WI38 (cell line): ENCODE results near the gene HEPHL1.

Source experiments
- H3K4me3 ChIP-seq: 2 replicates; pipeline ENCODE4 v1.5.1; 2011; ENCODE audit warnings: low read depth, mild to moderate bottlenecking, control low read depth, low read length
- CTCF ChIP-seq: IDR thresholded peaks from 2 replicates; pipeline ENCODE4 v1.5.1; 2012; ENCODE audit warnings: low read depth, mild to moderate bottlenecking, control low read depth, low read length

HEPHL1 gene

DNA sequence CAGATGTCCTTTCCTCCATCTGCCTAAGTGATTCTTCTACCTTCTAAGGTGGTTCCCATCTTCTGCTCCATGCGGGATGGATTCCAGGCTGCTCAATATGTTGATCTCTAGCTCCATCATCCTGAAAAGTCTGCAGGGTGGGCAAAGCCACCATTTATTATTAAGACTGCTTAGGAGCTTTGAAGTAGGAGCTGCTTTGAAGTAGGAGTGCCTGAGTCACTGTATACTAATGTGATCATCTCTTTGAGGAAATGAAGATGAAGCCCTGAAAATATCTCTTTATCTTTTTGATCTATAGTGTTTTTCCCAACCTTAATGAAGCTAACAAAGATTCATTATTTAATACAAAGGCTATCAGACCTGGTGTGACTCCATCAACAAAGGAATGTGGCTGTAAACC lies 13.1 kb downstream of the HEPHL1 start:
- TF ChIP-seq CTCF, result no peak
- no peak overlapping the region for H3K4me3 ChIP-seq

DNA sequence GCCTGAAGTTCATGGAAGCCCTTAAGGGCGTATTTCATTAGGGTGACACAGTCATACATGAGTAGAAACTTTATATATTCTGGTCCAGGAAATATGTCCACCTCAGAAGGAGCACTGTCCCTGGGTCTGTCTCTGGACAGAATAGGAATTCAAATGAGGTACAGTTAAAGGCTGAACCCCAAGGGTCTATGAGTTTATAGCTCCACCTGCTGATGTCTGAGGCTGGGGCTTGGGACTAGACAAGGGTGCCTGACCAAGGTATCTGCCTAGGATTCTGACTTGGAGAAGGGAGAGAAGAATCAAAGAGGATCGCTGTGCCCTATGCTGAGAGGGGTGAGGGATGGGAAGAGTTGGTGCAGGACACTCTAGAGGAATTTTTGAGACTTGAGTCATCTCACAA lies 14.9 kb downstream of the HEPHL1 start:
- no peak for TF ChIP-seq CTCF
- no peak overlapping the region for H3K4me3 ChIP-seq

DNA sequence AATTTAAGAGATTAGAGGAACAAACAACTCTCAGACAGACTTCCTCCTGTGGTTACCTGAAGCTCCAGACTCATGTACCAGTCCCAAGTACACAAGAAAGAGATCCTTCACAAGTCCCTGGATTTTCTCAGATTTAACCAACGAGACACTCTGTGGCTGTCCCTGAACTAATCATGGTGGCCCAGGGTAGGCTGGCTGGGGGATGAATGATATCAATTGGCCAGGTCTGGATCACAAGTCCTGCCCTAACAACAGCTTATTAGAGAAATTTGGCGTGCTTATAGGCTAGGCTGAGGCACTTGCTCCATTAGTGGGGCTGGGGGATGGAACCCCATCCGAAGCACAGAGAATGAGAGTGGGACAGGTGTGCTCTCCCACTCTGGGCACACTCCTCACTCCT lies 22.1 kb downstream of the HEPHL1 start:
- no peak for TF ChIP-seq CTCF

DNA sequence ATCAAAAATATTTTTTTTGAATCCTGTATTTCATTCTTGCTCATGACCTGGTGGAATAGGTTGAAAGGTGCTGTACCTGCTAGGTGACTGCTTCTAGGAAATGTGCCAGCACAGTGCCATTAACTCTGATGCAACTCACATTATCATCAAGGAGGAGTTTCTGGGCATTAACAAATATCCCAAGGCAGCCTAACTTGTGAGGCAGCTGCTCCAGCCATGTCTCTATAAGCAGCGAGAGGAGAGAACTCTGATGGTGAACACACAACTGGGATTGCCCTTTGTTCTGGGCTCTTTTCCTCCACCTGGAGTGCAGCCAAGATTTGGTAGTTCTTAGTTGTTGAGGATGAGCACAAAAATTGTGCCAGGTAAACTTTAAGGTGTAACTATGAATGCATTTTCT lies 25.6 kb downstream of the HEPHL1 start:
- no peak overlapping the region for H3K4me3 ChIP-seq
- TF ChIP-seq CTCF, result no peak

More for the DNA sequence above, 22.1 kb downstream of the HEPHL1 start:
- no peak overlapping the region for H3K4me3 ChIP-seq

DNA sequence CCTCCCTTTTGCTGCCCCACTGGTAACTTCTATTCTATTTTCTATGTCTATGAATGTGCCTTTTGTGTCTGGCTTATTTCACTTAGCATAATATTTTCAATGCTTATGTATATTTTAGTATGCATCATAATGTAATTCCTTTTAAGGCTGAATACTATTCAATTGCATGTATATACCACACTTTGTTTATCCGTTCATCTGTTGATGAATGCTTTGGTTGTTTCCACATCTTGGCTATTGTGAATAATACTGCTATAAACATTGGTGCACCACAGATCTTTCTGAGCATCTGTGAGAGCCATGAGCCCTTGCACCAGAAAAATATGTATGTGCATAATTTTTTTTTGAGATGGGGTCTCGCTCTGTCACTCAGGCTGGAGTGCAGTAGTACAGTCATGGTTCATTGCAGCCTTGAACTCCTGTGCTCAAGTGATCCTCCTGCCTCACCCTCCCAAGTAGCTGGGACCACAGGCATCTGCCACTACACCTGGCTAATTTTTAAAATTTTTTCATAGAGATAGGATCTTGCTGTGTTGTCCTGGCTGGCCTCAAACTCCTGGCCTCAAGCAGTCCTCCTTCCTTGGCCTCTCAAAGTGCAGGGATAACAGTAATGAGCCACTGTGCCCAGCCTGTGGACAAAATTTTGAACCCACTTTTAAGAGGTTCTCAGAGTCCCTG lies 27.0 kb downstream of the HEPHL1 start:
- H3K4me3 ChIP-seq, result no peak overlapping the region
- no peak for TF ChIP-seq CTCF

DNA sequence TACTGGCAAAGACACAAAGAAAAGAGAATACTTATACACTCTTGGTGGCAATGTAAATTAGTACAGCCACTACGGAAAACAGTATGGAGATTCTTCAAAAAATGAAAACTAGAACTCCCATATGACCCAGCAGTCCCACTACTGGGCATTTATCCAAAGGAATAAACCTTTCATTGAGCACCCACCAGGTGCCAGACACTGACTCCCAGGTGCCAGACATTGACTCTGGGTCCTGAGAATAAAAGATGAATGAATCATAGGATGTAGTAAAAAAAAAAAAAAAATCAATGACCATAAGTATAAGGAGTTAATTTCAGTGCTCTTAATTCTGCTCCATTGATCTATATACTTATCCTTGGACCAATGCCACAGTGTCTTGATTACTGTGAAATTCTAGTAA lies 28.2 kb downstream of the HEPHL1 start:
- no peak overlapping the region for H3K4me3 ChIP-seq
- no peak for TF ChIP-seq CTCF

DNA sequence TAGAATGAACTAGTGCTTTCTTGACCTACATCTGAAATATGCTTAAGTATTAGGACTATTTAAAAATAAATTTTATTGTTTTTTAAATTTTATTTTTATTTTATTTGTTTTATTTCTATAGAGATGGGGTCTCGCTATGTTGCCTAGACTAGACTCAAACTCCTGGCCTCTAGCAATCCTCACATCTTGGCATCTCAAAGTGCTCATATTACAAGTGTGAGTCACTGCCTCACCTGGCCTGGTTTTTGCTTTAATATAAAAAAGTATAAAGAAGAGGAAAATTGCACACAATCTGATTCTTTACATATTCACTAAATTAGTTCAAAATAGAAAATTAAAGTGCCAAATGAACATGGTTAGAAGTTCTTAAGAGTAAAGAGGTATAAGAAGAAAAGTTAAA lies 37.5 kb downstream of the HEPHL1 start:
- TF ChIP-seq CTCF, result no peak

More for the DNA sequence above, 37.5 kb downstream of the HEPHL1 start:
- H3K4me3 ChIP-seq, result no peak overlapping the region
